ENCODE results near the gene SCARF2. TPM values are rescaled to one million over a fixed set of nuclear protein-coding genes. Genes with fewer than 3 reads are reported as not detected.

SCARF2 gene
- total and polyA plus RNA-seq, 2 of the 13 experiments (the other 11 are each of a cell fraction or from before 2014, with no cell fraction given) = 3.3 to 6.2 TPM

DNA sequence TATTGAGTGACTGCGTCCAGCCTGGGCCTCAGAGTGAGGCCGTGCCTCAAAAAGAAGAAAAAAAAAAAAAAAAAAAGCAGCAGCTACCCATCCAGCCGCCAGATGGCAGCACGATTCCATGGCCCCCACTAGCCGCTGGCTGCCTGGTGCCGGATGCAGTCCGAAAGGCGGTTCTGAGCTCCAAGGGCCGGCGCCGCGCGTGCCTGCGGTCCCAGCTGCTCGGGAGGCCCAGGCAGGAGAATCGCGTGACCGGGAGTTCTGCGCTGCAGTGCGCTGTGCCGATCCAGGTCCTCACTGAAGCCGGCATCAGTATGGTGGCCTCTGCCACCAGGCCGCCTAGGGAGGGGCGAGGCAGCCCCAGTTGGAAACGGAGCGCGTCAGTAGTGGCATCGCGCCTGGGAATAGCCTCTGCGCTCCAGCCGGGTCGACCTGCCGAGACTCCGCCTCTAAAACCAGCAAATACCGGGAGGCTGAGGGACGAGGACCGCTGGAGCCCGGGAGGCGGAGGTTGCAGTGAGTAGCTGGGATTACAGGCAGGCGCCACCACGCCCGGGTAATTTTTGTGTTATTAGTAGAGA lies 19.3 kb downstream of the SCARF2 start (continued):
- TF ChIP-seq ZNF121 (CRISPR knock-in tag; IDR thresholded peaks at IDR 0.05) (peak; percentile 66; the same call in 1 of the 2 replicates), SMC3 (IDR thresholded peaks at IDR 0.05; ENCODE audit: low read length) (peak; percentile 73), ZC3H13 (CRISPR knock-in tag; IDR thresholded peaks at IDR 0.05) (no peak), ZNF879 (CRISPR knock-in tag; IDR thresholded peaks at IDR 0.05) (no peak), NRL (CRISPR knock-in tag; IDR thresholded peaks at IDR 0.05; ENCODE audit: borderline replicate concordance) (0 out of 2 replicates have a peak, but pooled peaks have one; percentile 29), TAF15 (IDR thresholded peaks at IDR 0.05; ENCODE audit: low read depth, low read length, poor library complexity, severe bottlenecking) (peak; percentile 40), GLI4 (CRISPR knock-in tag; IDR thresholded peaks at IDR 0.05; ENCODE audit: borderline replicate concordance) (no peak), SOX6 (IDR thresholded peaks at IDR 0.05) (no peak), SOX6 (CRISPR knock-in tag; IDR thresholded peaks at IDR 0.05) (peak; percentile 63), CSRNP2 (CRISPR knock-in tag; conservative IDR thresholded peaks at IDR 0.05; ENCODE audit: low read depth) (no peak), HOXA7 (CRISPR knock-in tag; IDR thresholded peaks at IDR 0.05) (no peak), GABPA (IDR thresholded peaks at IDR 0.05; ENCODE audit: low read depth, low read length) (no peak), GABPA (CRISPR knock-in tag; IDR thresholded peaks at IDR 0.05; ENCODE audit: low read depth) (no peak), TBX2 (CRISPR knock-in tag; IDR thresholded peaks at IDR 0.05; ENCODE audit: borderline replicate concordance) (peak; percentile 55; the same call in 1 of the 2 replicates), ATF7 (IDR thresholded peaks at IDR 0.05) (no peak), ATF7 (CRISPR knock-in tag; IDR thresholded peaks at IDR 0.05) (no peak), NR2C2 (CRISPR knock-in tag; IDR thresholded peaks at IDR 0.05; ENCODE audit: borderline replicate concordance) (no peak; the same call in 1 of the 2 replicates), ZNF234 (CRISPR knock-in tag; conservative IDR thresholded peaks at IDR 0.05) (no peak)
- TF ChIP-seq, protein P1, sequence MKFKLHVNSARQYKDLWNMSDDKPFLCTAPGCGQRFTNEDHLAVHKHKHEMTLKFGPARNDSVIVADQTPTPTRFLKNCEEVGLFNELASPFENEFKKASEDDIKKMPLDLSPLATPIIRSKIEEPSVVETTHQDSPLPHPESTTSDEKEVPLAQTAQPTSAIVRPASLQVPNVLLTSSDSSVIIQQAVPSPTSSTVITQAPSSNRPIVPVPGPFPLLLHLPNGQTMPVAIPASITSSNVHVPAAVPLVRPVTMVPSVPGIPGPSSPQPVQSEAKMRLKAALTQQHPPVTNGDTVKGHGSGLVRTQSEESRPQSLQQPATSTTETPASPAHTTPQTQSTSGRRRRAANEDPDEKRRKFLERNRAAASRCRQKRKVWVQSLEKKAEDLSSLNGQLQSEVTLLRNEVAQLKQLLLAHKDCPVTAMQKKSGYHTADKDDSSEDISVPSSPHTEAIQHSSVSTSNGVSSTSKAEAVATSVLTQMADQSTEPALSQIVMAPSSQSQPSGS (CRISPR knock-in tag; IDR thresholded peaks at IDR 0.05) = peak; percentile 71; the same call in 1 of the 2 replicates
- TF ChIP-seq, protein P2, sequence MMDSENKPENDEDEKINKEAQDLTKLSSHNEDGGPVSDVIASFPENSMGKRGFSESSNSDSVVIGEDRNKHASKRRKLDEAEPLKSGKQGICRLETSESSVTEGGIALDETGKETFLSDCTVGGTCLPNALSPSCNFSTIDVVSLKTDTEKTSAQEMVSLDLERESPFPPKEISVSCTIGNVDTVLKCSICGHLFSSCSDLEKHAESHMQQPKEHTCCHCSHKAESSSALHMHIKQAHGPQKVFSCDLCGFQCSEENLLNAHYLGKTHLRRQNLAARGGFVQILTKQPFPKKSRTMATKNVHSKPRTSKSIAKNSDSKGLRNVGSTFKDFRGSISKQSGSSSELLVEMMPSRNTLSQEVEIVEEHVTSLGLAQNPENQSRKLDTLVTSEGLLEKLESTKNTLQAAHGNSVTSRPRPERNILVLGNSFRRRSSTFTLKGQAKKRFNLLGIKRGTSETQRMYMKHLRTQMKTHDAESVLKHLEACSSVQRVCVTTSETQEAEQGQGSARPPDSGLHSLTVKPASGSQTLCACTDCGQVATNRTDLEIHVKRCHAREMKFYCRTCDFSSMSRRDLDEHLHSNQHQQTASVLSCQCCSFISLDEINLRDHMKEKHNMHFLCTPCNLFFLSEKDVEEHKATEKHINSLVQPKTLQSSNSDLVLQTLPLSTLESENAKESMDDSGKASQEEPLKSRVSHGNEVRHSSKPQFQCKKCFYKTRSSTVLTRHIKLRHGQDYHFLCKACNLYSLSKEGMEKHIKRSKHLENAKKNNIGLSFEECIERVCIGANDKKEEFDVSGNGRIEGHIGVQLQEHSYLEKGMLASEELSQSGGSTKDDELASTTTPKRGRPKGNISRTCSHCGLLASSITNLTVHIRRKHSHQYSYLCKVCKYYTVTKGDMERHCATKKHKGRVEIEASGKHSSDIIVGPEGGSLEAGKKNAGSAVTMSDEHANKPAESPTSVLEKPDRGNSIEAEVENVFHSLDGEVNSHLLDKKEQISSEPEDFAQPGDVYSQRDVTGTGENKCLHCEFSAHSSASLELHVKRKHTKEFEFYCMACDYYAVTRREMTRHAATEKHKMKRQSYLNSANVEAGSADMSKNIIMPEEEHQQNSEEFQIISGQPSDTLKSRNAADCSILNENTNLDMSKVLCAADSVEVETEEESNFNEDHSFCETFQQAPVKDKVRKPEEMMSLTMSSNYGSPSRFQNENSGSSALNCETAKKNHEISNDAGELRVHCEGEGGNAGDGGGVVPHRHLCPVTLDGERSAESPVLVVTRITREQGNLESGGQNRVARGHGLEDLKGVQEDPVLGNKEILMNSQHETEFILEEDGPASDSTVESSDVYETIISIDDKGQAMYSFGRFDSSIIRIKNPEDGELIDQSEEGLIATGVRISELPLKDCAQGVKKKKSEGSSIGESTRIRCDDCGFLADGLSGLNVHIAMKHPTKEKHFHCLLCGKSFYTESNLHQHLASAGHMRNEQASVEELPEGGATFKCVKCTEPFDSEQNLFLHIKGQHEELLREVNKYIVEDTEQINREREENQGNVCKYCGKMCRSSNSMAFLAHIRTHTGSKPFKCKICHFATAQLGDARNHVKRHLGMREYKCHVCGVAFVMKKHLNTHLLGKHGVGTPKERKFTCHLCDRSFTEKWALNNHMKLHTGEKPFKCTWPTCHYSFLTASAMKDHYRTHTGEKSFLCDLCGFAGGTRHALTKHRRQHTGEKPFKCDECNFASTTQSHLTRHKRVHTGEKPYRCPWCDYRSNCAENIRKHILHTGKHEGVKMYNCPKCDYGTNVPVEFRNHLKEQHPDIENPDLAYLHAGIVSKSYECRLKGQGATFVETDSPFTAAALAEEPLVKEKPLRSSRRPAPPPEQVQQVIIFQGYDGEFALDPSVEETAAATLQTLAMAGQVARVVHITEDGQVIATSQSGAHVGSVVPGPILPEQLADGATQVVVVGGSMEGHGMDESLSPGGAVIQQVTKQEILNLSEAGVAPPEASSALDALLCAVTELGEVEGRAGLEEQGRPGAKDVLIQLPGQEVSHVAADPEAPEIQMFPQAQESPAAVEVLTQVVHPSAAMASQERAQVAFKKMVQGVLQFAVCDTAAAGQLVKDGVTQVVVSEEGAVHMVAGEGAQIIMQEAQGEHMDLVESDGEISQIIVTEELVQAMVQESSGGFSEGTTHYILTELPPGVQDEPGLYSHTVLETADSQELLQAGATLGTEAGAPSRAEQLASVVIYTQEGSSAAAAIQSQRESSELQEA (CRISPR knock-in tag; IDR thresholded peaks at IDR 0.05; ENCODE audit: not compliant biosample characterization) = peak; percentile 67

Data from HepG2 (cell line).